ENCODE results near the gene SYF2.
"Not testable (repeated sequence)": the region's sequence is repeated elsewhere in the genome, so short reads cannot be mapped to it uniquely, and the experiment has no call there.

Gene SYF2

DNA sequence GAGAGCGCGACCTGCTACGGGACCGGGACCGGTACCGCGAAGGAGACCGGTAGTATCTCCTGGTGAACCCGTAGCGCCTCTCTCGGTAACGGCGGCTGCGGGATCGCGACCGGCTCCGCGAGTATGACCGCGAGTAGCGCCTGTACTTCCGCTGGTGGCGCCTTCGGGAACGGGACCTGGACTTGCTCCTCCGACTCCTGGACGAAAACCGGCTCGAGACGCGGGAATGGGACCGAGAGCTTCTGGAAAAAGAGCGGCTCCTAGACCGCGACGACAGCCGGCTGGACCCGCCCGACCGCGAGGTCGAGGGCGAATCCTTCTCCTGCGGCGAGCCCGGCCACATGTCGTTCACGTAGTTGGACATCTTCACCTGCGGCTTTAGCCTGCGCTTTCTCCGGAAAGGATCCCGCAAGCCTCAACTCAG lies 14.3 kb upstream of the SYF2 start:
- no peak for DNase-seq (ENCODE audit: low read depth, low spot score)

GRCh38 chr1:25245809-25246599 lies 13.7 kb upstream of the SYF2 start:
- no peak for DNase-seq (ENCODE audit: low read depth, low spot score)

GRCh38 chr1:25245393-25245792 lies 13.1 kb upstream of the SYF2 start:
- DNase-seq (ENCODE audit: low read depth, low spot score) = no peak

DNA sequence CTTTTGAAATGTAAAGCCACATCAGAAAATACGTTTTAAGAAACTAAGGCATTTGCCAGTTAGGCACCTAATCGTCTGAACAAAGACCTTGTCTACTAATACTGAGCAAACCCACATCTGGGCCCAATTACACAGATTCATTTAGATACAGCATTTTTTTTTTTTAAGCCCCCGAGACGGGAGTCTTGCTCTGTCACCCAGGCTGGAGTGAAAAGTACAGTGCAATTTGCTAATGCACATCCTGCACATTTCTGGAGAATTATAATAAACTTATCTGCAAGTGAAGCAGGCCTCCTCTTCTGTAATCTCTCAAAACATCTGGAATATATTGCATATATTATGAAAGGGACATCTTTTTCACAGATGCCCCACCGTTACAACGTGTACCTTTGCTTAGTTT lies 11.6 kb upstream of the SYF2 start:
- DNase-seq (ENCODE audit: low read depth, low spot score) = no peak

GRCh38 chr1:25239681-25240541 lies 7.6 kb upstream of the SYF2 start:
- DNase-seq (ENCODE audit: low read depth, low spot score) = peak; percentile 73

DNA sequence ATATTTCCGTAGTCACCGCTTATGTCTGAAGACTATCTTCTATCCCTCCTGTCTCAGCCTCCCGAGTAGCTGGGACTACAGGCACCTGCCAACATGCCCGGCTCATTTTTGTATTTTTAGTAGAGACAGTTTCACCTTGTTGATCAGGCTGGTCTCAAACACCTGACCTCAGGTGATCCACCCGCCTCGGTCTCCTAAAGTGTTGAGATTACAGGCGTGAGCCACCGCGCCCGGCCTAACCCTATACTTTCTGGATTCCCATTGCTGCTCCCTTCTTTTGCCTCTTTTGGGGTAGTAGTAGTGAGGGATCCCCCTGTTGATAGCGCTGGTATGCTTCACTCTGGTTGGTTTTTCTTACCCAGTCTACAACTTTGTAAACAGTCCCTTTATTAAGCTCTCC lies 5.7 kb upstream of the SYF2 start:
- no peak for DNase-seq (ENCODE audit: low read depth, low spot score)

- not testable (repeated sequence) for DNase-seq (ENCODE audit: low read depth, low spot score)
Measured at GRCh38 chr1:25236261-25236660, 4.0 kb upstream of the SYF2 start.

GRCh38 chr1:25235411-25235810 lies 3.1 kb upstream of the SYF2 start:
- not testable (repeated sequence) for DNase-seq (ENCODE audit: low read depth, low spot score)

GRCh38 chr1:25232866-25233784 lies 823 bp upstream of the SYF2 start:
- peak; percentile 15 for DNase-seq (ENCODE audit: low read depth, low spot score)

- DNase-seq (ENCODE audit: low read depth, low spot score) = no peak
Measured at GRCh38 chr1:25223471-25223870, 8.8 kb downstream of the SYF2 start.

DNA sequence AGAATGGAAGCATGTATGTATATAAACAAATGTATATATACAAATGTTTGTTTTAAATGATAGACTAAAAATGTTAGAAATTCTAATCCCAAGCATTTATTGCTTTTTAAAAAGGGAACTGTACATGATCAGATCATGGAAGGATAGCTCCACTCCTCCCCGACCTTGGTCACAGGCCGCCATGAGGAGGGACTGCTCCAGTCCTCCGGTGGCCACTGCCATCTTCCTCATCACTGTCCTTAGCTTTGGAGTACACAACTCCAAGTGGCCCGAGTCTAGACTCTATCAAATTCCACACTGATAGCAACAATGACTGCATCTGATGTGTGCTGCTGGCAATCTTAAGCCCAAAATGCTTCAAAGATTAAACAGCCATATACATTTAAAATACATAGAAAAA lies 9.7 kb downstream of the SYF2 start:
- no peak for DNase-seq (ENCODE audit: low read depth, low spot score)

DNA sequence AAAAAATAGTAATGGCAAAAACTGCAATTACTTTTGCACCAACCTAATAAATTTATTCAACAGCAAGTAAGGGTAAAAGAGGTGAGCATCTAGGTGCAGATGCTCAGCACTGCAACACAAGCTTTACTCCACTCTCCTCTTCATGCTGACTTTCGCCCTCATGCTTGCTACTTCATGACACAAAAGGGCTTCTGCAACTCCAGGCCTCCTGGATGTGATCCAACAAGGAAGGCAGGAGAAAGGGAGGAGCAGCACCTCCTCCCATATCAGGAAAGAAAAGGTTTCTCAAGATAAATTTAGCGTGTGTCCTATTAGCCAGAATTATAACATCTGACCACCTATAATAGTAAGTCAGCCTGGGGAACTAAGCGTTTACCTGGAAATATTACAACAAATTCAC lies 11.6 kb downstream of the SYF2 start:
- DNase-seq (ENCODE audit: low read depth, low spot score) = no peak

DNA sequence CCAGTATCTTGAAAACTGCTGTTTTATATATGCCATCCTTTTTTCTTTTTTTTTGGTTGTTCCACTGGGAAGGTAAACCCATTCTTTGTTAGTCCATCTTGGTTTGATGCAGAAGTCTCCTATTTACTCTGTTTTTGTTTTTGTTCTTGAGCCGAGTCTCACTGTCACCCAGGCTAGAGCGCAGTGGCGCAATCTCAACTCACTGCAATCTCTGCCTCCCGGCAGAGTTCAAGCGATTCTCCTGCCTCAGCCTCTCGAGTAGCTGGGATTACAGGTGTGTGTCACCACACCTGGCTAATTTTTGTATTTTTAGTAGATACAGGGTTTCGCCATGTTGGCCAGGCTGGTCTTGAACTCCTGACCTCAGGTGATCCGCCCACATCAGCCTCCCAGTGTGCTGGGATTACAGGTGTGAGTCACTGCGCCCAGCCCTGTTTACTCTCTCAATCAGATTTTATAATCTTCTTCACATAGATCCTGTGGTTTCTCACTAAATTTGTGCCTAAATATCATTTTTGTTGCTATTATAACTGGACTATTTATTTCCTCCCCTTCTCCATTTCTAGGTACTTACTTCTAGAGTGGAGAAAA lies 12.5 kb downstream of the SYF2 start:
- no peak for DNase-seq (ENCODE audit: low read depth, low spot score)

- DNase-seq (ENCODE audit: low read depth, low spot score) = no peak
Measured at GRCh38 chr1:25217598-25218232, 14.6 kb downstream of the SYF2 start.

DNA sequence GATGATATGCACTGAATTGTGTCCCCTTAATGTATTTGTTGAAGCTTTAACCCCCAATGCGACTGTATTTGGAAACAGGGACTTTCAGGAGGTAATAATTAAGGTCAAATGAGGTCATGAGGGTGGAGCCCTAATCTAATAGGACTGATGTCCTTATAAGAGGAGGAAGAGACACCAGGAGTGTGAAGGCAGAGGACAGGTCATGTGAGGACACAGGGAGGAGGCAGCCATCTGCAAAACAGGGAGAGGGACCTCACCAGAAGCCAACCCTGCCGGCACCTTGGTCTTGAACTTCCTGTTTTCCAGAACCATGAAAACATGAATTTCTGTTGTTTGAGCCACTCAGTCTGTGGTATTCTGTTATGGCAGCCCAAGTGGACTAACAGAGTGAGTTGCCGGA lies 15.3 kb downstream of the SYF2 start:
- DNase-seq (ENCODE audit: low read depth, low spot score) = no peak

GRCh38 chr1:25216123-25216522 lies 16.2 kb downstream of the SYF2 start:
- DNase-seq (ENCODE audit: low read depth, low spot score) = no peak

GRCh38 chr1:25212725-25213124 lies 19.6 kb downstream of the SYF2 start:
- DNase-seq (ENCODE audit: low read depth, low spot score) = no peak

- DNase-seq (ENCODE audit: low read depth, low spot score) = no peak
Measured at GRCh38 chr1:25210728-25211127, 21.6 kb downstream of the SYF2 start.

GRCh38 chr1:25209516-25209915 lies 22.8 kb downstream of the SYF2 start:
- DNase-seq (ENCODE audit: low read depth, low spot score) = no peak

GRCh38 chr1:25208561-25209222 lies 23.6 kb downstream of the SYF2 start:
- DNase-seq (ENCODE audit: low read depth, low spot score) = no peak
